ENCODE data around the gene TMEM119.

TMEM119 gene

GRCh38 chr12:108597559-108598471 is at the start of gene TMEM119:
Gene TMEM119 (minus strand): TSS chr12:108598084. CDS start chr12:108592383, 5,701 bp downstream.
- DNase-seq (ENCODE audit: low spot score): no peak

GRCh38 chr12:108646600-108647579 is 49.0 kb upstream of the TMEM119 start:
- DNase-seq (ENCODE audit: low spot score): no peak

GRCh38 chr12:108645686-108646599 is 48.1 kb upstream of the TMEM119 start:
- DNase-seq (ENCODE audit: low spot score): no peak

GRCh38 chr12:108644811-108645120 is 46.9 kb upstream of the TMEM119 start:
- DNase-seq (ENCODE audit: low spot score): no peak

- no peak for DNase-seq (ENCODE audit: low spot score)
Observed at GRCh38 chr12:108643941-108644810, 46.3 kb upstream of the TMEM119 start.

- DNase-seq (ENCODE audit: low spot score): no peak
Observed at GRCh38 chr12:108642899-108643654, 45.2 kb upstream of the TMEM119 start.

GRCh38 chr12:108642269-108642870 is 44.5 kb upstream of the TMEM119 start:
- DNase-seq (ENCODE audit: low spot score): no peak

GRCh38 chr12:108641446-108642268 is 43.8 kb upstream of the TMEM119 start:
- DNase-seq (ENCODE audit: low spot score): no peak

- no peak for DNase-seq (ENCODE audit: low spot score)
Observed at GRCh38 chr12:108640802-108641445, 43.0 kb upstream of the TMEM119 start.

- no peak for DNase-seq (ENCODE audit: low spot score)
Observed at GRCh38 chr12:108638997-108639822, 41.3 kb upstream of the TMEM119 start.

GRCh38 chr12:108638141-108638827 is 40.4 kb upstream of the TMEM119 start:
- no peak for DNase-seq (ENCODE audit: low spot score)

GRCh38 chr12:108637222-108637971 is 39.5 kb upstream of the TMEM119 start:
- no peak for DNase-seq (ENCODE audit: low spot score)

- DNase-seq (ENCODE audit: low spot score): no peak
Observed at GRCh38 chr12:108635997-108636808, 38.3 kb upstream of the TMEM119 start.

GRCh38 chr12:108635201-108635996 is 37.5 kb upstream of the TMEM119 start:
- DNase-seq (ENCODE audit: low spot score): peak; percentile 61

Measured in CD4-positive, alpha-beta T cell treated with Interleukin-2 at 100 ng/mL for 4 hours (primary cell).